ENCODE measurements around the gene BCS1L.

BCS1L gene

GRCh38 chr2:218659258-218659987 is at the start of gene BCS1L, which contains the start of gene ZNF142:
BCS1L (plus strand) TSS chr2:218659683; CDS start chr2:218660988, 1,305 bp downstream.
ZNF142 (minus strand) TSS chr2:218659623; CDS start chr2:218656429, 3,194 bp downstream.
- DNase-seq, result peak; percentile 75 to 90

- no peak for DNase-seq
These were observed 43.6 kb upstream of the BCS1L start for GRCh38 chr2:218615868-218616315.

- no peak for DNase-seq
These were observed 41.2 kb upstream of the BCS1L start for GRCh38 chr2:218618102-218618860.

GRCh38 chr2:218621007-218621406 is 38.5 kb upstream of the BCS1L start:
- DNase-seq, result no peak

GRCh38 chr2:218622606-218623365 is 36.7 kb upstream of the BCS1L start:
- no peak for DNase-seq

- DNase-seq, result no peak
These were observed 36.1 kb upstream of the BCS1L start for GRCh38 chr2:218623366-218623705.

GRCh38 chr2:218626369-218626768 is 33.1 kb upstream of the BCS1L start:
- DNase-seq, result no peak

- DNase-seq, result no peak
These were observed 31.5 kb upstream of the BCS1L start for GRCh38 chr2:218627939-218628338.

GRCh38 chr2:218631837-218632236 is 27.6 kb upstream of the BCS1L start:
- DNase-seq, result peak in 1 of 2 experiments; percentile 32

GRCh38 chr2:218635719-218636118 is 23.8 kb upstream of the BCS1L start:
- DNase-seq, result no peak

GRCh38 chr2:218638372-218638771 is 21.1 kb upstream of the BCS1L start:
- DNase-seq, result no peak

- DNase-seq, result no peak
These were observed 17.3 kb upstream of the BCS1L start for GRCh38 chr2:218642121-218642656.

GRCh38 chr2:218642786-218643185 is 16.7 kb upstream of the BCS1L start:
- no peak for DNase-seq

- DNase-seq, result no peak
These were observed 15.7 kb upstream of the BCS1L start for GRCh38 chr2:218643751-218644310.

GRCh38 chr2:218644721-218645120 is 14.8 kb upstream of the BCS1L start:
- DNase-seq, result no peak

- DNase-seq, result no peak
These were observed 14.4 kb upstream of the BCS1L start for GRCh38 chr2:218645126-218645525.

GRCh38 chr2:218648088-218648786 is 11.2 kb upstream of the BCS1L start:
- peak; percentile 6 to 41 for DNase-seq

GRCh38 chr2:218648787-218649100 is 10.7 kb upstream of the BCS1L start:
- no peak for DNase-seq

- no peak for DNase-seq
These were observed 3.7 kb upstream of the BCS1L start for GRCh38 chr2:218655751-218656150.

GRCh38 chr2:218658671-218659257 is 719 bp upstream of the BCS1L start:
- DNase-seq, result peak; percentile 23 to 60

- no peak for DNase-seq
These were observed 490 bp downstream of the BCS1L start for GRCh38 chr2:218659988-218660358.

GRCh38 chr2:218662377-218662776 is 2.9 kb downstream of the BCS1L start:
- DNase-seq, result no peak

Measured in SW 1271 (cell line).